Measurements from ENCODE around the gene AGBL1.

AGBL1 gene

GRCh38 chr15:86756688-86757087 lies 677.0 kb downstream of the AGBL1 start:
- no peak for DNase-seq

GRCh38 chr15:86759800-86760523 lies 680.3 kb downstream of the AGBL1 start:
- DNase-seq, result no peak

- DNase-seq, result no peak
Measured at GRCh38 chr15:86762874-86763273, 683.2 kb downstream of the AGBL1 start.

- no peak for DNase-seq
Measured at GRCh38 chr15:86764021-86764420, 684.4 kb downstream of the AGBL1 start.

GRCh38 chr15:86765281-86765680 lies 685.6 kb downstream of the AGBL1 start:
- no peak for DNase-seq

GRCh38 chr15:86772369-86773059 lies 692.8 kb downstream of the AGBL1 start:
- DNase-seq, result no peak

- DNase-seq, result no peak
Measured at GRCh38 chr15:86773736-86774135, 694.1 kb downstream of the AGBL1 start.

GRCh38 chr15:86776145-86776544 lies 696.5 kb downstream of the AGBL1 start:
- no peak for DNase-seq

- no peak for DNase-seq
Measured at GRCh38 chr15:86796521-86796920, 716.9 kb downstream of the AGBL1 start.

- DNase-seq, result no peak
Measured at GRCh38 chr15:86797135-86797534, 717.5 kb downstream of the AGBL1 start.

- no peak for DNase-seq
Measured at GRCh38 chr15:86799226-86799625, 719.6 kb downstream of the AGBL1 start.

- no peak for DNase-seq
Measured at GRCh38 chr15:86802244-86802643, 722.6 kb downstream of the AGBL1 start.

- DNase-seq, result no peak
Measured at GRCh38 chr15:86804406-86804805, 724.7 kb downstream of the AGBL1 start.

- DNase-seq, result no peak
Measured at GRCh38 chr15:86810329-86810728, 730.7 kb downstream of the AGBL1 start.

GRCh38 chr15:86813892-86814291 lies 734.2 kb downstream of the AGBL1 start:
- DNase-seq, result no peak

- DNase-seq, result no peak
Measured at GRCh38 chr15:86829245-86829644, 749.6 kb downstream of the AGBL1 start.

GRCh38 chr15:86830304-86830703 lies 750.6 kb downstream of the AGBL1 start:
- no peak for DNase-seq

- DNase-seq, result no peak
Measured at GRCh38 chr15:86833595-86833994, 753.9 kb downstream of the AGBL1 start.

- DNase-seq, result no peak
Measured at GRCh38 chr15:86834115-86834863, 754.6 kb downstream of the AGBL1 start.

- no peak for DNase-seq
Measured at GRCh38 chr15:86837294-86838061, 757.8 kb downstream of the AGBL1 start.

GRCh38 chr15:86839502-86839901 lies 759.8 kb downstream of the AGBL1 start:
- no peak for DNase-seq

- DNase-seq, result no peak
Measured at GRCh38 chr15:86840996-86841395, 761.3 kb downstream of the AGBL1 start.

- no peak for DNase-seq
Measured at GRCh38 chr15:86842199-86842598, 762.5 kb downstream of the AGBL1 start.
